HCT116 (cell line): Measurements from ENCODE around the gene RAD51AP1. TPM values are rescaled to one million over a fixed set of nuclear protein-coding genes. Genes with fewer than 3 reads are reported as not detected.

Source experiments
- ATAC-seq: fragments of 200-7000 bp; cut with Tn5 transposase; 2 replicates; pipeline ENCODE4 v1.9.1; 2020; ENCODE audit warnings: mild to moderate bottlenecking, moderate library complexity
- BruUV-seq: library from RNA; stranded (reverse); fragments of 400-500 nt; replicated peaks from 2 replicates; lab custom pipeline; 2021; lab: Mats Ljungman, UMichigan
- CTCF ChIA-PET: fragments of 300-600 bp; sonication (Branson Sonifier 250); formaldehyde crosslinking; loops from one replicate; lab custom pipeline; 2021; ENCODE audit warnings: antibody characterized with exemption; lab: Charles Lee
- POLR2A ChIA-PET: fragments of 300-600, 350-600 bp; sonication (Branson Sonifier 250); formaldehyde crosslinking; loops from one replicate; lab custom pipeline; 2021; ENCODE audit warnings: antibody characterized with exemption; lab: Charles Lee
- RAD21 ChIA-PET, 2 experiments: fragments of 300-600 bp; sonication (Branson Sonifier 250); formaldehyde crosslinking; loops; one replicate each; lab custom pipeline; 2023; ENCODE audit warnings: low total read pairs in 2 of 2; ENCODE audit not compliant: uncharacterized antibody in 2 of 2, unreplicated experiment in 2 of 2, low non-redundant PET in 1 of 2; lab: Charles Lee
- DNase-seq: peaks from one replicate; pipeline ENCODE4 v3.0.0-alpha.2; 2010; ENCODE audit warnings: low read depth, low spot score
- H2AFZ ChIP-seq: fragments of 200-600 bp; shearing (Covaris generic), sonication (generic); 2 replicates; pipeline ENCODE4 v1.6.1; 2017; ENCODE audit warnings: low read depth, mixed run types, mixed read lengths, antibody characterized with exemption, low read length; ENCODE audit not compliant: poor library complexity, severe bottlenecking
- H3K27ac ChIP-seq: 2 replicates; pipeline ENCODE4 v1.5.1; 2012; ENCODE audit warnings: low read depth, low read length
- H3K27me3 ChIP-seq: fragments of 200-600 bp; sonication (generic); 2 replicates; pipeline ENCODE4 v1.6.1; 2016; ENCODE audit warnings: mixed run types, low read length, mixed read lengths; ENCODE audit not compliant: insufficient read depth
- H3K36me3 ChIP-seq, 2 experiments: fragments of 200-500 bp in 1 of 2; fragments of 200-600 bp in 1 of 2; sonication (Bioruptor generic) in 1 of 2; sonication (generic) in 1 of 2; 2 replicates each; pipeline versions ENCODE4 v1.5.1 to v1.6.1; 2014 to 2016; ENCODE audit warnings: low read length in 2 of 2, inconsistent platforms in 1 of 2, mixed read lengths in 1 of 2, mixed run types in 1 of 2; ENCODE audit not compliant: insufficient read depth in 2 of 2, control insufficient read depth in 1 of 2
- H3K4me1 ChIP-seq, 2 experiments: fragments of 200-600 bp in 1 of 2; sonication (generic) in 1 of 2; 2 replicates each; pipeline versions ENCODE4 v1.5.1 to v1.6.1; 2012 to 2017; ENCODE audit warnings: low read length in 2 of 2, inconsistent platforms in 1 of 2, mild to moderate bottlenecking in 1 of 2, mixed read lengths in 1 of 2, mixed run types in 1 of 2, moderate library complexity in 1 of 2; ENCODE audit not compliant: insufficient read depth in 2 of 2, control insufficient read depth in 1 of 2
- H3K4me2 ChIP-seq: fragments of 200-600 bp; sonication (generic); 2 replicates; pipeline ENCODE4 v1.6.1; 2017; ENCODE audit warnings: mixed run types, low read length, mixed read lengths
- H3K4me3 ChIP-seq, 2 experiments: fragments of 200-600 bp in 1 of 2; sonication (generic) in 1 of 2; replicated peaks in 1 of 2; 2 replicates each; pipeline ENCODE4 v1.5.1; 2011 to 2016; ENCODE audit warnings: low read length in 2 of 2, control low read depth in 1 of 2, low read depth in 1 of 2, mild to moderate bottlenecking in 1 of 2, mixed read lengths in 1 of 2, mixed run types in 1 of 2
- H3K79me2 ChIP-seq: fragments of 200-600 bp; sonication (generic); 2 replicates; pipeline ENCODE4 v1.6.1; 2017; ENCODE audit warnings: mild to moderate bottlenecking, mixed run types, low read length, moderate library complexity, mixed read lengths; ENCODE audit not compliant: insufficient read depth
- H3K9ac ChIP-seq: fragments of 200-600 bp; sonication (generic); 2 replicates; pipeline ENCODE4 v1.6.1; 2016; ENCODE audit warnings: low read length, mixed read lengths
- H3K9me2 ChIP-seq: fragments of 200-600 bp; sonication (generic), shearing (Covaris generic); 2 replicates; pipeline ENCODE4 v1.6.1; 2017; ENCODE audit warnings: mixed run types, mild to moderate bottlenecking, moderate library complexity; ENCODE audit not compliant: insufficient read depth
- H3K9me3 ChIP-seq, 2 experiments: fragments of 200-500 bp in 1 of 2; fragments of 200-600 bp in 1 of 2; sonication (Bioruptor generic) in 1 of 2; sonication (generic) in 1 of 2; 2 replicates each; pipeline ENCODE4 v1.6.1; 2014 to 2017; ENCODE audit warnings: low read length in 2 of 2, mixed read lengths in 2 of 2, inconsistent platforms in 1 of 2, low read depth in 1 of 2, mild to moderate bottlenecking in 1 of 2, mixed run types in 1 of 2, moderate library complexity in 1 of 2; ENCODE audit not compliant: control insufficient read depth in 1 of 2, insufficient read depth in 1 of 2
- H4K20me1 ChIP-seq: fragments of 200-600 bp; sonication (generic), shearing (Covaris generic); 2 replicates; pipeline ENCODE4 v1.6.1; 2017; ENCODE audit warnings: mixed run types, mild to moderate bottlenecking, moderate library complexity; ENCODE audit not compliant: insufficient read depth
- ATF3 ChIP-seq: IDR thresholded peaks from 2 replicates; pipeline ENCODE4 v1.6.1; 2012
- CEBPB ChIP-seq: IDR thresholded peaks from 2 replicates; pipeline ENCODE4 v1.6.1; 2012; ENCODE audit warnings: low read depth
- CTCF ChIP-seq, 3 experiments: fragments of 200-600 bp in 1 of 3; sonication (generic) in 1 of 3; IDR thresholded peaks in 2 of 3; conservative IDR thresholded peaks in 1 of 3; 2 replicates each; pipeline ENCODE4 v1.5.1; 2012 to 2017; ENCODE audit warnings: low read depth in 2 of 3, low read length in 2 of 3, antibody characterized with exemption in 1 of 3, borderline replicate concordance in 1 of 3, control low read depth in 1 of 3, mild to moderate bottlenecking in 1 of 3, mixed read lengths in 1 of 3, mixed run types in 1 of 3, moderate library complexity in 1 of 3; ENCODE audit not compliant: insufficient read depth in 1 of 3
- EGR1 ChIP-seq: IDR thresholded peaks from 2 replicates; pipeline ENCODE4 v1.6.1; 2012; ENCODE audit warnings: low read depth
- EZH2phosphoT487 ChIP-seq: fragments of 200-600 bp; IDR thresholded peaks from 2 replicates; pipeline ENCODE4 v1.6.1; 2018; ENCODE audit warnings: antibody characterized with exemption, borderline replicate concordance
- FOSL1 ChIP-seq: IDR thresholded peaks from 2 replicates; pipeline ENCODE4 v1.6.1; 2012; ENCODE audit warnings: low read depth
- JUND ChIP-seq: IDR thresholded peaks from 2 replicates; pipeline ENCODE4 v1.6.1; 2012
- MAX ChIP-seq: IDR thresholded peaks from 2 replicates; pipeline ENCODE4 v1.6.1; 2012
- POLR2A ChIP-seq: IDR thresholded peaks from 2 replicates; pipeline ENCODE4 v1.7.0; 2011; ENCODE audit warnings: borderline replicate concordance; ENCODE audit not compliant: insufficient read depth, insufficient read length; ENCODE audit errors: extremely low read depth
- POLR2AphosphoS5 ChIP-seq: IDR thresholded peaks from 2 replicates; pipeline ENCODE4 v1.6.1; 2011; ENCODE audit warnings: mild to moderate bottlenecking, low read depth, low read length, moderate library complexity
- REST ChIP-seq: IDR thresholded peaks from 2 replicates; pipeline ENCODE4 v1.6.1; 2012; ENCODE audit warnings: low read depth
- SIN3A ChIP-seq: IDR thresholded peaks from 2 replicates; pipeline ENCODE4 v1.6.1; 2012; ENCODE audit warnings: low read depth
- SP1 ChIP-seq: IDR thresholded peaks from 2 replicates; pipeline ENCODE4 v1.6.1; 2012; ENCODE audit warnings: low read depth
- SRF ChIP-seq: IDR thresholded peaks from 2 replicates; pipeline ENCODE4 v1.6.1; 2012; ENCODE audit warnings: low read depth
- TCF7L2 ChIP-seq: IDR thresholded peaks from 2 replicates; pipeline ENCODE4 v1.7.0; 2011; ENCODE audit warnings: borderline replicate concordance, inconsistent platforms; ENCODE audit not compliant: insufficient read depth, insufficient read length; ENCODE audit errors: extremely low read depth
- ZBTB33 ChIP-seq: IDR thresholded peaks from 2 replicates; pipeline ENCODE4 v1.6.1; 2011; ENCODE audit warnings: mild to moderate bottlenecking, low read length, moderate library complexity; ENCODE audit not compliant: insufficient replicate concordance; ENCODE audit errors: extremely low read depth
- ZFX ChIP-seq: fragments of 450-650 bp; IDR thresholded peaks from 2 replicates; pipeline ENCODE4 v1.6.1; 2017
- intact Hi-C: fragments of 100-400 bp; cut with micrococcal nuclease; formaldehyde crosslinking; loops from 2 replicates; pipeline ENCODE4 v1.10.0; 2022
- total RNA-seq: library from RNA; stranded (reverse); gene quantifications from one replicate; pipeline ENCODE4 v1.2.1, GENCODE V29; 2021; ENCODE audit not compliant: unreplicated experiment

The RAD51AP1 gene
- total RNA-seq, 1 experiment from 2014 or later = 28.2 TPM

- no peak for TF ChIP-seq CEBPB
Measured at GRCh38 chr12:4530160-4530559, 8.5 kb upstream of the RAD51AP1 start (continued).

- RAD21 ChIA-PET = no interaction called here
- BruUV-seq = no TSS peak
Measured at GRCh38 chr12:4530982-4531586, 7.6 kb upstream of the RAD51AP1 start.

More at GRCh38 chr12:4530982-4531586, 7.6 kb upstream of the RAD51AP1 start:
- Histone ChIP-seq H3K36me3 (peaks cover 0 to 11% of the 10 kb centered on the region in 2 experiments; a peak in 2 of 4 replicates), H3K9ac (no peak overlapping the region), H3K27ac (no peak overlapping the region), H3K79me2 (peaks cover under 1% of the 10 kb centered on the region; the same call in 1 of the 2 replicates), H3K27me3 (no peaks in the 10 kb centered on the region), H3K4me1 (no peaks in the 10 kb centered on the region), H4K20me1 (no peaks in the 10 kb centered on the region), H3K4me2 (no peak overlapping the region), H2AFZ (no peak overlapping the region), H3K4me3 (no peak overlapping the region), H3K9me3 (no peaks in the 10 kb centered on the region), H3K9me2 (no peaks in the 10 kb centered on the region)
- ATAC-seq (no peak), DNase-seq (no peak)
- intact Hi-C loops = no loop called here
- POLR2A ChIA-PET = no interaction called here
- CTCF ChIA-PET = no interaction called here
- TF ChIP-seq EZH2phosphoT487 = no peak
- no peak for TF ChIP-seq ZBTB33
- TF ChIP-seq ATF3 = no peak
- no peak for TF ChIP-seq CTCF (IDR thresholded peaks at IDR 0.05 in 2 of 3, conservative IDR thresholded peaks at IDR 0.05 in 1 of 3; ENCODE audit: borderline replicate concordance in 1 of 3, insufficient read depth in 1 of 3, low read depth in 2 of 3, low read length in 2 of 3)
- no peak for TF ChIP-seq MAX
- TF ChIP-seq JUND = no peak
- TF ChIP-seq FOSL1 = no peak
- no peak for TF ChIP-seq POLR2A
- no peak for TF ChIP-seq ZFX
- no peak for TF ChIP-seq SP1
- no peak for TF ChIP-seq EGR1
- no peak for TF ChIP-seq SRF
- TF ChIP-seq SIN3A = no peak
- TF ChIP-seq POLR2AphosphoS5 = no peak
- TF ChIP-seq REST = no peak
- TF ChIP-seq TCF7L2 = no peak
